NCI-H2029 treated with DMSO at 0.1 percent for 48 hours (cell line): Measurements from ENCODE around the gene LPCAT1.
"Not testable (repeated sequence)": the region's sequence is repeated elsewhere in the genome, so short reads cannot be mapped to it uniquely, and the experiment has no call there.

Source experiments
- DNase-seq: peaks from one replicate; lab custom pipeline; 2025; lab: John Stamatoyannopoulos, UW

Gene LPCAT1

DNA sequence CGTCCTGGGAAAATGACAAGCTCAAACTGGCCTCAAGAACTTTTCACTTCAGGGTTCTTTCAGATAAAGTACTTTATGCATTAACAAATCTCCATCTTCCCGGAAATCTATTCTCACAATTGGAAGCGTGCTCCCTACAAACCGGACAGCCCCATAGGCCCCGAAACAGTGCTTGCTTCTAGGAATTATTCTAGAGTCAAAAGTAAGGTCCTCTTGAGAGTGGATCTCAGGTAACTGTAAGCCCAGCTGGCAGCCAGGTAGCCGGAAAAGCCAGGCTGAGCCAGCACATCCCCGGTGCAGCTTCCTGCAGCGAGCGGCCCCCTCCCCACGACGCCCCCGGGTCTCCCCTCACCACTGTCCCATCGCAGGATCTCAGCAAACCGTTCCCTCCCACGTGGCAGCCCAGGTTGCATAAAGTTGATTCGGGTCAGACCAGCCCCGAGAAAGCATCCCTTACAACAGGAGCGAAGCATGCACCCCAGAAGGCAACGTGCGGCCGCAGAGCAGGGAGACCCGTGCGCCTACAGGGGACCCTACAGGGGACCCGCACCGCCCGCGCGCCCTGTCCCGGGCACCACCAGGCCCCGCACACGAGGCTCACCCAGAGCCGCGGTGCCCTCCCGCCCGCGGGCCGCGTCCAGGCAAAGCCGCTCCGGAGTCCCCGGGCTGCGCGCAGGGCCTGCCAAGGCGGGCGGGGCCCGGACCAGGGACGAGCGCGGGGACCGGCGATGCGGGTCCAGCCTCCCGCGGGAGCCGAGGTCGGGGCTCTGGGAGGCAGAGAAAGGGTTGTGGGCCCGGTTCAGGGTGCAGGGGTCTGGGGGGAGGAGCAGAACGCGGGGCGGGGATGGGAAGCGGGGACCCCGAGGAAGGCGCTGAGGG lies 920 bp downstream of the LPCAT1 start:
- no peak for DNase-seq

- DNase-seq: no peak
Measured at GRCh38 chr5:1521671-1522600, 1.8 kb downstream of the LPCAT1 start.

DNA sequence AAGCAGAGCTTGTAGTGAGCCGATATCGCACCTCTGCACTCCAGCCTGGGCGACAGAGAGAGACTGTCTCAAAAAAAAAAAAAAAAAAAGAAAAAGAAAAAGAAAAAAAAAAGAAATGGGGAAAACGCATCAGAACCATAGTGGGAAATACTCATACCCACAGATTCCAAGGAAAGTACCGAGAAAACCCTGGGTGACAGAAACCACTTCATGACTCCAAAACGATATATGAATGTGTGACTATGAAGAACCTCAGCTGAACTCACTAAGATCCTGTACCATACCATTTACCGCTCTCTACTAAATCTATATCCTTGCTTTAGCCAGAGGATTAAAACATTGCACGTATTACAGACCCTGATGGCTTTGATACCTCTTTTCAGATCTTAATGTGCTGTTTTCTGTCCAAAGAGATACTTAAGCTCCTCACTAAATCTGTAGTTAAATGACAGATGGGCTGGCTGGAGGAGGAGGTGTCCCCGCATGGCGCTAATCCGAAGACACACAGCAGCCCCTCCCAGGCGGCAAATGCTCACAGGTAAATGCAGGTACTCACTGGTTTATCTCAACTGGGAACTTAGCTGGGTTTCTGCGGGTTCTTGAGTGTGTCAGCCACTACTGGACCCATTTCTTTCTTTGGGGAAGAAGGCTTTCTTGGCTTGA lies 2.8 kb downstream of the LPCAT1 start:
- DNase-seq: no peak

DNA sequence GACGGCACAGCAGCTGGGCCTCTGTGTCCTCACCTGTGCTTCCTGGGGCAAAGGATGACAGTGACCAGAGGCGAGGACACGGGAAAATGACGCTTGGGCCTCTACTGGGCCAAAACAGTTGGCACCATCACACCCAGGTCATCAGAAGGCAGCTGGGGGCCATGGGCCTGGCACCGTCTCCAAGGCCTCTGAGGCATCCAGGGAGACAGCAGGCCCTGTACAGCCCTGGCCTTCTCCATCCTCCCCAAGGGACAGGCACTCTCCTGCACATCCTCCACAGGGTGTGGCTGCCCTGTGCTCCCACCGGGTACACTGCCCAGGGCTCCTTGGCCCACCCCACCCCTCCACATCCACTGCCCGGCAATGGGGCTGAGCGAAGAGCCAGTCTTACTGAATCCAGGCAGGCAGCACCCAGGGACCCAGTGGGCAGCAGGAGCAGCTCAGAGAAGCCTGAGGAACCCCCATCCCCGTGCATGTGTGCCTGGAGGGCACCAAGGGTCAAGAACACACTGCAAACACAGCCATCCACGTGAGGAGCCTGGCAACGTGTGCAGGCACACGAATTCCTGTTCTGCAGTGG lies 4.0 kb downstream of the LPCAT1 start:
- no peak for DNase-seq

- no peak for DNase-seq
Measured at GRCh38 chr5:1517838-1518237, 5.9 kb downstream of the LPCAT1 start.

DNA sequence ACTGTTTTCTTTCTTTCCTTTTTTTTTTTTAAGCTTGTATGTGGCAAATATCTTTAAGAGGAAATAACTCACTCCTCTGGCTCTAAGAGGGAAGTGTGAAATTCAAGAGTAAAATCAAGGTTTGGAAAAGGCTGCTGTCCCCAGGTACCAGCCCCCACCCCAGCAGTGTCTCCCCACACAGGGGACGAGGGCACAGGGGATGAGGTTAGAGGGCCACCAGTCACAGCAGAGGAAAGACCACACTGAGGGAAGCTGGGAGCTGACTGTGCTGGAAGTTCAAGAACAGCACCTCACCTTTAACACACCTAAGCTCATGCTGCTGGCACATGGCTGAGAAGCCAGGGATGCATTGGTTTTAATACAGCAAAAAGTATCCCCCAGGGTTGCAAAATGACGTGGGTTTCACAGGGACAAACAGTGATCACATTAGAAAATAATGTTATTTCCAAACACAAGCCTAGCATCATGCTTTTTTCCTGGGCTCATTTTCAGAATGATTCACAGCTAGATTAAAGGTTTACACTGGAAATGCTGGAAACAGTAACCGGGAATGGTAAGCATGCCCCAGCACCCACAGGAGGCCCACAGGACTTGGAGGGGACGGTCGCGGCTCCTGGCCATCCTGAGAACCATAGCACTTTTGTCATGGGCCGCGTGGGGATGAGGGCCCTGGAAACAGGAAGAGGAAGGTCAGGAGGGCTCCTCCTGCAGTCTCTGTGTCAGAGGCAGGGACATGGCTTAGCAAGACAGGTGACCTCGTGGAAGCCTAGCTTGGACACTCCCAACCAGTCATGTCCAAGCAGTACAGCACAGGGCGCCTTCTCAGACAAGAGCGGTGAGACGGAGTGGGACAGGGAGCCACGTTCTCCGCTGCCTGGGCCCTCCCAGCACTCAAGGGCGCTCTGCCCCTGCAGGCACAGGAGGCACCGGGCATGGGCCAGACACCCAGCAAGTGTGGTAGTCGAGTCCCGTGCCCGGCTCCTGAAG lies 6.9 kb downstream of the LPCAT1 start:
- DNase-seq: no peak

DNA sequence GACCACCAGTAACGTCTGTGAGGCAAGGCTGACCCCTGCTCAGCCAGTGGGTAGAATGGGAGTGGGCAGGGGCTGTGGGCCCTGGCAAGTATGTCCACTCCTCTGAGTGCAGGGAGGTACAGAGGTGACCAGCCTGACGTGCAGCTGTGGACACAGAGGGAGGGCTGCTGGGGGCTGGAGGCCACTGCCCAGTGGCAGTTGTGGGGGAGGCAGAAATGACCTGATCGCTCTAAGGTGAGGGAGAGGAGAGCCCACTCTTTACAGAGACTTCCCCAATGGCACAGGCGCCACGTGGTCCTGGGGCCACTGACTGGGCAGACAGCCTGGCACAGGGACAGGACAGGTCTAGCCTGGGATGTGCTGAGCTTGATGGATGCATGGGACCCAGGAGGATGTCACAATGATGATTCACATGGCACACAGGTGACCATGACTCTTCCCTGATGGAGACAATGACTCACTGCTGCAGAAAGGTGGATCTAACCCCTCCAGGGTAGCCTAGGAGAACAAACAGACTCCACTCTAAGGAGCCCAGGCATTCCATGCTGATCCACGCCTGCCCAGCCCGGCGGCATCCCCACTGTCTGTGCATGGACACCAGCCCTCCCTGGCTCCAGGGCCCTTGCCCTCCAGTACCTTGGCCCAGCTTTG lies 7.7 kb downstream of the LPCAT1 start:
- DNase-seq: no peak

- no peak for DNase-seq
Measured at GRCh38 chr5:1515311-1515920, 8.3 kb downstream of the LPCAT1 start.

DNA sequence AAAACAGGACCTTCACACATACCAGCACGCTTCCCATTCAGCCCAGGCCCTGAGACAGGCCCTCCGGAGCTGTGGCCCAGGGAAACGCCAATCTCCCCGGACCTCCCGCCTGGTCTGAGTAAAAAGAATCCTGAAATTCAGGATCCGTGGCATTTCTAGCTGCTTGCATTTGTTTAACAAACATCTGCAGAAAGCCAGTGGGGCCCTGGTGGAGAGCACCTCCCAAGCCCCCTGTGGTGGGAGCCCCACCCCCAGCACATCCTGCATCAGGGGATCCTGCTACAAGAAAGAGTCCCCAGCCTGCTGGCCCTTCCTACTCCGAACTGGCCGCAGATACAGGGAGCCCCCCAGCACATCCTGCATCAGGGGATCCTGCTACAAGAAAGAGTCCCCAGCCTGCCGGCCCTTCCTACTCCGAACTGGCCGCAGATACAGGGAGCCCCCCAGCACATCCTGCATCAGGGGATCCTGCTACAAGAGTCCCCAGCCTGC lies 8.9 kb downstream of the LPCAT1 start:
- DNase-seq: not testable (repeated sequence)

GRCh38 chr5:1514027-1514818 lies 9.5 kb downstream of the LPCAT1 start:
- DNase-seq: no peak

DNA sequence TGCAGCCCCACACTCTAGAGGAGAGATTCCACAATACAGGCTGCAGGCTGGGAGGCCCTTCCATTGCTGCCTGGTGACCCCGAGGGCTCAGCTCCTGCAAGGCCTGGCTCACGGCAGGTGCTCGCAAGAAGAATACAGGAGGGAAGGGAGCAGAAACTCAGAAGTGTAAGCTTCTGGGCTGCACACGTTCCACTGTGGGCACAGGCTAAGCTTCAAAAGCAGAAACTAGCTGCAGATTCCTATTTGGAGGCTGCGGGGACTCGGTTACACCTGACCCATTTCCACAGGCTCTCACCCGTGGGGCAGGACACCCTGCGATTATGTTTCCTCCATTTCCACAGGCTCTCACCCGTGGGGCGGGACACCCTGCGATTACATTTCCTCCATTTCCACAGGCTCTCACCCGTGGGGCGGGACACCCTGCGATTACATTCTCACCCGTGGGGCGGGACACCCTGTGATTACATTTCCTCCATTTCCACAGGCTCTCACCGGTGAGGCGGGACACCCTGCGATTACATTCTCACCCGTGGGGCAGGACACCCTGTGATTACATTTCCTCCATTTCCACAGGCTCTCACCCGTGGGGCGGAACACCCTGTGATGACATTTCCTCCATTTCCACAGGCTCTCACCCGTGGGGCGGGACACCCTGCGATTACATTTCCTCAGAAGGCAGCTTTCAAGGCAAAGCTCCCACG lies 10.3 kb downstream of the LPCAT1 start:
- no peak for DNase-seq

GRCh38 chr5:1512541-1513291 lies 11.0 kb downstream of the LPCAT1 start:
- no peak for DNase-seq

DNA sequence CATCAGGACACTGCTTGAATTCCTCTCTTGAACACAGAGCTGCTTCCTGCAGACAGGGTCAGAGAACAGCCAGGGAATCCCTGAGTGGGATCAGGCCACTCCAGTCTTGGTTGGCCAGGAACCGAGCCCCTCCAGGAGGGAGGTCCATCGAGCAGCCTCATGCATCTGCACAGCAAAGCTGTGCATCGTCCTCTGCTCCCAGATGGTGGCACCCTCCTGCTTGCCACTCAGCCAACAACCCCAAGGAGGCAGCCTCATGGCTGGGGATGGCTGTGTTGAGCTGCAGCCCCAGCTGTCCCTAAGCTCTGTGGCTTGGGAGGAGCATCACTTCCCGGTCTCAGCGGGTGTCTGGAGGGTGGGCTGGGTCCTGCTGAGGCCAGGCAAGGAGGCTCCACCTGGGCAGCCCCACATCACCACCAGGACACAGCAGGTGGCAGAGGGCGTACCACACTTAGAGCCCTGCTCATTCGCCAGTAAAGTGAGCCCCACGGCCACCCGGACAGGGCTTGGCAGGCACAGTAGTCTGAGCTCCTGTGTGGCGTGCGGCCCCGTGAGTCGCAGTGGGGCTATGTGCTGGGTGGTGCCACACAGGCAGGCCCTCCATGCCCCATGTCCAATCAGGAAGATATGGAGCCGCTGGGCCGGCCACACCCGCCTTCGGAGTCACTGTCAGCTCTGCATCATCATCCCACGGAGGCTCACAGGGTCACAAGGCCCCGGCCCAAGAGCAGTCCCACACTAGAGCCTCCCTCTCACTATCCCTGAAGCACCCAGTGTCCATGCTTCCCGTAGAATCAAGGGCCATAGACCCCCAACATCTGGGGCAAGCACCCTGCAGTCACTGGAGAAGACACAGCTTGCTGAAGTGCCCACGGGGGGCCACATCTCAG lies 11.9 kb downstream of the LPCAT1 start:
- no peak for DNase-seq

- no peak for DNase-seq
Measured at GRCh38 chr5:1511048-1511447, 12.7 kb downstream of the LPCAT1 start.

GRCh38 chr5:1510631-1511030 lies 13.1 kb downstream of the LPCAT1 start:
- DNase-seq: no peak

DNA sequence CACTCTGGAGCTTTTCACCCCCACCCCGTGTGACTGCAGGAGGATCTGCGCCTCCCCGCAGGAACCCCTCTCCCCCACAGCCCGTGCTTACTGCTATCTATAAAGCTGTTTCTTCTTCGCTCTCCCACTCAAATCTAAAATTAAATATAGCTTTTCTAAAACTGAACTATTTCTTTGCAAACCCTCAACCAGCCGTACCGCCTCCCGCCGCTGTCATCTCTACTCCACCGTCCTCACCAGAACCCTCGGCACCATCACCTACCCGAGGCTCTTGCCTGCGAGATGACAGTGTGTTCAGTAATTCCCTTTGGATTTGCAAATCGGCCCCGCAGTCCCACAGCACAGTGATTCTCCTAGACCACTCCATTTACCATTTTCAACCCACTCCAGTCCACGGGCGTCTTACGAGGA lies 13.6 kb downstream of the LPCAT1 start:
- no peak for DNase-seq
